Measurements from ENCODE around the gene TENM3.

DNA sequence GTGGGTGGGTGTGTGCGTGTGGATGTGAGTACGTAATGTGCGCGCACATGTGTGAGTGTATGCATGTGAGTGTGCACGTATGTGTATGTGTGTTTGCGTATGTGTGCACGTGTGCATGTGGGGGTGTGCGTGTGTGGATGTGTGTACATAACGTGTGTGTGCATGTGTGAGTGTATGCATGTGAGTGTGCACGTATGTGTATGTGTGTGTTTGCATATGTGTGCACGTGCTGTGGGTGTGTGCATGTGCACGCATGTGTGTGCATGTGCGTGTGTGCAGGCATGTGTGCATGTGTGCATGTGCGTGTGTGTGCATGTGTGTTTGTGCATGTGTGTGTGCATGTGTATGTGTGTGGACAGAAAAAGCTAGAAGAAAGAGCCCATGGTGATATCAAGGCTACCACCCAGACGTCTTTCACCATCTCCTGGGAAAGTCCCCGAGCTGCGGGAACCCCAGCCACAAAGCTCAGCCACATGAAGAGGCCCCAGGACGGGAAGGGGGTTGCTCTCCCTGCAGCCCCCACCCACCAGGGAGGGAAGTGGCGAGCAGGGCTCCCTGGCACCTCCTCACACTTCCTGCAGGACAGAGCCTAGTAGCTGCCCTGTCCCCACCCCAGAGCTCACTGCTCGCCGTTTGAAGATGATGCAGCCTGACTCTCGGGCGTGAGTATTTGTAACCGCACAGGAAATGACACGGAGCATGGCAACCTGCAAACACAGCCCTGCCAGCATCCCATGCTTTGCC is 565.6 kb downstream of the TENM3 start:
- TF ChIP-seq EZH2 (IDR thresholded peaks at IDR 0.05) (no peak), POLR2AphosphoS5 (IDR thresholded peaks at IDR 0.05; ENCODE audit: borderline replicate concordance, low read depth, low read length) (no peak), FOXP2 (optimal IDR thresholded peaks at IDR 0.05; ENCODE audit: control extremely low read depth, extremely low read length, insufficient read depth) (no peak)
